HG03575 (cell line): ENCODE results near the gene ADAMTS2.

Experiments used
- ATAC-seq: cut with Tn5 transposase; IDR thresholded peaks from one replicate; pipeline ENCODE4 v1.9.1; 2021; ENCODE audit not compliant: unreplicated experiment, insufficient number of reproducible peaks, low FRiP score; ENCODE audit errors: extremely low read depth

ADAMTS2 gene

GRCh38 chr5:179264053-179264782 is 81.0 kb downstream of the ADAMTS2 start:
- ATAC-seq, result no peak

- ATAC-seq, result no peak
These were observed 81.7 kb downstream of the ADAMTS2 start for GRCh38 chr5:179263391-179264052.

- no peak for ATAC-seq
These were observed 82.9 kb downstream of the ADAMTS2 start for GRCh38 chr5:179262126-179262920.

GRCh38 chr5:179261301-179262125 is 83.7 kb downstream of the ADAMTS2 start:
- ATAC-seq, result no peak

GRCh38 chr5:179260324-179261070 is 84.8 kb downstream of the ADAMTS2 start:
- ATAC-seq, result no peak

GRCh38 chr5:179259731-179260323 is 85.4 kb downstream of the ADAMTS2 start:
- no peak for ATAC-seq

GRCh38 chr5:179258922-179259730 is 86.1 kb downstream of the ADAMTS2 start:
- ATAC-seq, result no peak

- ATAC-seq, result no peak
These were observed 87.0 kb downstream of the ADAMTS2 start for GRCh38 chr5:179258001-179258921.

- ATAC-seq, result no peak
These were observed 88.0 kb downstream of the ADAMTS2 start for GRCh38 chr5:179257176-179257682.

GRCh38 chr5:179256328-179257175 is 88.7 kb downstream of the ADAMTS2 start:
- no peak for ATAC-seq

GRCh38 chr5:179255527-179256327 is 89.5 kb downstream of the ADAMTS2 start:
- ATAC-seq, result no peak

GRCh38 chr5:179254638-179255271 is 90.5 kb downstream of the ADAMTS2 start:
- no peak for ATAC-seq

- no peak for ATAC-seq
These were observed 91.5 kb downstream of the ADAMTS2 start for GRCh38 chr5:179253730-179254129.
